ENCODE data around the gene KLRF1. TPM values are rescaled to one million over a fixed set of nuclear protein-coding genes. Genes with fewer than 3 reads are reported as not detected.

KLRF1 gene
- not detected for polyA plus RNA-seq (2012; ENCODE audit: insufficient read depth, insufficient read length, low read depth)

- Histone ChIP-seq H3K4me3 (ENCODE audit: low read depth, low read length) (no peak within 1 kb of the TSS), H3K36me3 (no peaks in the 10 kb centered on the region), H3K4me1 (no peaks in the 10 kb centered on the region), H3K27me3 (peaks cover 10% of the 10 kb centered on the region; the same call in 1 of the 2 replicates), H3K9me3 (no peaks in the 10 kb centered on the region)
- TF ChIP-seq CTCF (IDR thresholded peaks at IDR 0.05; ENCODE audit: low read depth, low read length): no peak
- DNase-seq: no peak
Measured at GRCh38 chr12:9827209-9827888, at the start of gene KLRF1. TSS of gene KLRF1 (plus strand) at chr12:9827481. CDS start at chr12:9827545, 64 bp downstream.

GRCh38 chr12:9779209-9779608, 48.1 kb upstream of the KLRF1 start:
- peaks cover 19% of the 10 kb centered on the region for H3K27me3 ChIP-seq
- no peaks in the 10 kb centered on the region for H3K4me1 ChIP-seq
- no peaks in the 10 kb centered on the region for H3K9me3 ChIP-seq
- no peak for TF ChIP-seq CTCF (IDR thresholded peaks at IDR 0.05; ENCODE audit: low read depth, low read length)
- no peak overlapping the region for H3K4me3 ChIP-seq (ENCODE audit: low read depth, low read length)
- H3K36me3 ChIP-seq: no peaks in the 10 kb centered on the region
- no peak for DNase-seq

GRCh38 chr12:9781360-9781759, 45.9 kb upstream of the KLRF1 start:
- Histone ChIP-seq H3K27me3 (peaks cover 15% of the 10 kb centered on the region), H3K9me3 (no peaks in the 10 kb centered on the region), H3K4me3 (ENCODE audit: low read depth, low read length) (no peak overlapping the region), H3K36me3 (no peaks in the 10 kb centered on the region), H3K4me1 (no peaks in the 10 kb centered on the region)
- DNase-seq: no peak
- no peak for TF ChIP-seq CTCF (IDR thresholded peaks at IDR 0.05; ENCODE audit: low read depth, low read length)

- Histone ChIP-seq H3K4me1 (no peaks in the 10 kb centered on the region), H3K36me3 (no peaks in the 10 kb centered on the region), H3K4me3 (ENCODE audit: low read depth, low read length) (no peak overlapping the region), H3K27me3 (peaks cover 23% of the 10 kb centered on the region), H3K9me3 (no peaks in the 10 kb centered on the region)
- no peak for DNase-seq
- no peak for TF ChIP-seq CTCF (IDR thresholded peaks at IDR 0.05; ENCODE audit: low read depth, low read length)
Measured at GRCh38 chr12:9782547-9783382, 44.5 kb upstream of the KLRF1 start.

- Histone ChIP-seq H3K36me3 (no peaks in the 10 kb centered on the region), H3K27me3 (peaks cover 23% of the 10 kb centered on the region), H3K4me3 (ENCODE audit: low read depth, low read length) (no peak overlapping the region), H3K9me3 (no peaks in the 10 kb centered on the region), H3K4me1 (no peaks in the 10 kb centered on the region)
- no peak for TF ChIP-seq CTCF (IDR thresholded peaks at IDR 0.05; ENCODE audit: low read depth, low read length)
- DNase-seq: no peak
Measured at GRCh38 chr12:9784326-9784725, 43.0 kb upstream of the KLRF1 start.

- H3K9me3 ChIP-seq: no peaks in the 10 kb centered on the region
- H3K4me1 ChIP-seq: no peaks in the 10 kb centered on the region
- H3K27me3 ChIP-seq: peaks cover 23% of the 10 kb centered on the region
- TF ChIP-seq CTCF (IDR thresholded peaks at IDR 0.05; ENCODE audit: low read depth, low read length): no peak
- H3K4me3 ChIP-seq (ENCODE audit: low read depth, low read length): no peak overlapping the region
- H3K36me3 ChIP-seq: no peaks in the 10 kb centered on the region
- DNase-seq: no peak
Measured at GRCh38 chr12:9784816-9785215, 42.5 kb upstream of the KLRF1 start.

All from BE2C (cell line).